HEK293 (cell line): ENCODE results near the gene RELB.

Source experiments
- CTCF ChIA-PET: fragments of 350-600 bp; formaldehyde crosslinking; extraction: SDS; loops from one replicate; lab custom pipeline; 2021; ENCODE audit warnings: antibody characterized with exemption; lab: Yijun Ruan, JAX
- POLR2A ChIA-PET: fragments of 300-600 bp; formaldehyde crosslinking; extraction: SDS; loops from one replicate; lab custom pipeline; 2020; ENCODE audit warnings: antibody characterized with exemption, inconsistent platforms; lab: Yijun Ruan, JAX
- H3K27ac ChIP-seq: fragments of 200-500 bp; sonication (Bioruptor generic); 2 replicates; pipeline ENCODE4 v1.5.1; 2014; ENCODE audit warnings: low read depth, low read length, control low read depth, inconsistent platforms; ENCODE audit errors: extremely low read depth
- H3K36me3 ChIP-seq, 2 experiments: fragments of 200-500 bp in 1 of 2; sonication (Bioruptor generic) in 1 of 2; 1 replicate in 1 of 2; 2 replicates in 1 of 2; pipeline ENCODE4 v1.5.1; 2014 to 2017; ENCODE audit warnings: inconsistent platforms in 2 of 2, low read length in 2 of 2; ENCODE audit not compliant: control insufficient read depth in 2 of 2, insufficient read depth in 1 of 2
- H3K4me1 ChIP-seq: fragments of 200-500 bp; sonication (Bioruptor generic); 2 replicates; pipeline ENCODE4 v1.5.1; 2014; ENCODE audit warnings: mild to moderate bottlenecking, low read length, inconsistent platforms; ENCODE audit not compliant: control insufficient read depth, insufficient read depth
- H3K4me3 ChIP-seq: 2 replicates; pipeline ENCODE4 v1.5.1; 2011; ENCODE audit warnings: low read depth, mild to moderate bottlenecking, control low read depth, low read length, moderate library complexity
- H3K9me3 ChIP-seq: fragments of 200-500 bp; sonication (Bioruptor generic); 2 replicates; pipeline ENCODE4 v1.5.1; 2014; ENCODE audit warnings: low read depth, low read length, inconsistent platforms; ENCODE audit not compliant: control insufficient read depth, insufficient read depth
- SETDB1 ChIP-seq: IDR thresholded peaks from one replicate; pipeline ENCODE4 v1.6.1; 2017; ENCODE audit warnings: mild to moderate bottlenecking, low read length, moderate library complexity, mixed read lengths; ENCODE audit not compliant: insufficient read length
- SP7 ChIP-seq: fragments of 450-650 bp; formaldehyde crosslinking; IDR thresholded peaks from 2 replicates; pipeline ENCODE4 v1.5.1; 2016; ENCODE audit warnings: missing biosample characterization, missing genetic modification characterization
- YY2 ChIP-seq: fragments of 450-650 bp; formaldehyde crosslinking; IDR thresholded peaks from 2 replicates; pipeline ENCODE4 v1.5.1; 2016; ENCODE audit warnings: missing biosample characterization, missing genetic modification characterization
- ZNF133 ChIP-seq: fragments of 450-650 bp; formaldehyde crosslinking; IDR thresholded peaks from 2 replicates; pipeline ENCODE4 v1.5.1; 2016; ENCODE audit warnings: missing biosample characterization, missing genetic modification characterization
- ZNF350 ChIP-seq: fragments of 450-650 bp; formaldehyde crosslinking; IDR thresholded peaks from 2 replicates; pipeline ENCODE4 v1.5.0; 2017; ENCODE audit warnings: missing biosample characterization, mild to moderate bottlenecking, missing genetic modification characterization
- ZNF394 ChIP-seq: fragments of 450-650 bp; formaldehyde crosslinking; IDR thresholded peaks from 2 replicates; pipeline ENCODE4 v1.5.1; 2016; ENCODE audit warnings: missing biosample characterization, missing genetic modification characterization, mild to moderate bottlenecking, moderate library complexity, borderline replicate concordance
- ZNF404 ChIP-seq: fragments of 450-650 bp; formaldehyde crosslinking; IDR thresholded peaks from 2 replicates; pipeline ENCODE4 v1.5.1; 2017; ENCODE audit warnings: missing biosample characterization, missing genetic modification characterization
- ZNF426 ChIP-seq: fragments of 450-650 bp; formaldehyde crosslinking; IDR thresholded peaks from 2 replicates; pipeline ENCODE4 v1.5.1; 2017; ENCODE audit warnings: missing biosample characterization, missing genetic modification characterization, mild to moderate bottlenecking, inconsistent platforms, moderate library complexity
- ZNF48 ChIP-seq: fragments of 450-650 bp; formaldehyde crosslinking; IDR thresholded peaks from 2 replicates; pipeline ENCODE4 v1.5.1; 2016; ENCODE audit warnings: missing biosample characterization, missing genetic modification characterization
- ZNF555 ChIP-seq: fragments of 450-650 bp; formaldehyde crosslinking; conservative IDR thresholded peaks from 2 replicates; pipeline ENCODE4 v1.5.1; 2017; ENCODE audit warnings: missing biosample characterization, mild to moderate bottlenecking, missing genetic modification characterization, inconsistent platforms
- ZNF558 ChIP-seq: fragments of 450-650 bp; formaldehyde crosslinking; IDR thresholded peaks from 2 replicates; pipeline ENCODE4 v1.5.1; 2016; ENCODE audit warnings: missing biosample characterization, missing genetic modification characterization
- ZNF658 ChIP-seq: fragments of 450-650 bp; formaldehyde crosslinking; IDR thresholded peaks from 2 replicates; pipeline ENCODE4; 2016; ENCODE audit warnings: missing biosample characterization, missing genetic modification characterization
- ZSCAN23 ChIP-seq: fragments of 450-650 bp; formaldehyde crosslinking; IDR thresholded peaks from 2 replicates; pipeline ENCODE4 v1.5.1; 2016; ENCODE audit warnings: missing biosample characterization, missing genetic modification characterization
- TF ChIP-seq, protein P1 (sequence below): fragments of 450-650 bp; formaldehyde crosslinking; IDR thresholded peaks from 2 replicates; pipeline ENCODE4 v1.5.1; 2016; ENCODE audit warnings: missing biosample characterization, missing genetic modification characterization
- TF ChIP-seq, protein P2 (sequence below): fragments of 450-650 bp; formaldehyde crosslinking; IDR thresholded peaks from 2 replicates; pipeline ENCODE4 v1.5.1; 2016; ENCODE audit warnings: missing biosample characterization, missing genetic modification characterization, borderline replicate concordance
- TF ChIP-seq, protein P3 (sequence below): fragments of 450-650 bp; formaldehyde crosslinking; IDR thresholded peaks from 2 replicates; pipeline ENCODE4 v1.5.1; 2016; ENCODE audit warnings: missing biosample characterization, missing genetic modification characterization
- TF ChIP-seq, protein P4 (sequence below): fragments of 450-650 bp; formaldehyde crosslinking; IDR thresholded peaks from 2 replicates; pipeline ENCODE4 v1.5.1; 2016; ENCODE audit warnings: missing biosample characterization, missing genetic modification characterization
- TF ChIP-seq, protein P5 (sequence below): fragments of 450-650 bp; formaldehyde crosslinking; conservative IDR thresholded peaks from 2 replicates; pipeline ENCODE4 v1.5.1; 2016; ENCODE audit warnings: low read depth, missing biosample characterization, missing genetic modification characterization

Gene RELB

DNA sequence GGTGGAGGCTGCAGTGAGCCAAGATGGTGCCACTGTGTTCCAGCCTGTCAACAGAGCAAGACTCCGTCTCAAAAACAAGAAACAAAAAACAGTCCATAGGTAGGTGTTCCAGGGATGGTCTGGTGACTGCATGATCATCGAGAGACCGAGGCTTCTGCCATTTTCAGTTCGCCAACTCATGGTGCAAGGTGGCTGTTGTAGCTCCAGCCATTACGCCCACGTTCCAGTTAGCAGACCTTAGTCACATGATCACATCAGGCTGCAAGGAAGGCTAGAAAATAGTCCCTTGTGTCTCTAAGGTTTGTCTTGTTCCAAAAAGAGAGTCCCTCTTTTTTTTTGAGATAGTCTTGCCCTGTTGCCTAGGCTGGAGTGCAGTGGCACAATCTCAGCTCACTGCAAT is 34.5 kb downstream of the RELB start:
- CTCF ChIA-PET: interaction anchor here (0.6 to 2.0 kb wide), 3 partner anchors 19 to 224 kb away, joined by 3 to 6 read pairs (median 3); no protein-coding TSS in a partner anchor
- POLR2A ChIA-PET: no interaction called here

More for the DNA sequence above, 34.5 kb downstream of the RELB start:
- H3K36me3 ChIP-seq: peaks cover 8 to 12% of the 10 kb centered on the region in 2 experiments
- TF ChIP-seq ZNF404 (no peak), ZNF394 (tag by site-specific recombination) (no peak), ZSCAN23 (tag by site-specific recombination) (no peak), ZNF48 (tag by site-specific recombination) (no peak), YY2 (no peak), SETDB1 (peak; percentile 58), ZNF658 (tag by site-specific recombination) (no peak), ZNF555 (no peak), ZNF133 (tag by site-specific recombination) (no peak), ZNF350 (tag by site-specific recombination) (no peak), SP7 (tag by site-specific recombination) (no peak), ZNF426 (tag by site-specific recombination) (no peak), ZNF558 (tag by site-specific recombination) (no peak)
- TF ChIP-seq, protein P1, sequence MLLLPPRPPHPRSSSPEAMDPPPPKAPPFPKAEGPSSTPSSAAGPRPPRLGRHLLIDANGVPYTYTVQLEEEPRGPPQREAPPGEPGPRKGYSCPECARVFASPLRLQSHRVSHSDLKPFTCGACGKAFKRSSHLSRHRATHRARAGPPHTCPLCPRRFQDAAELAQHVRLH (tag by site-specific recombination): peak; percentile 86
- TF ChIP-seq, protein P2, sequence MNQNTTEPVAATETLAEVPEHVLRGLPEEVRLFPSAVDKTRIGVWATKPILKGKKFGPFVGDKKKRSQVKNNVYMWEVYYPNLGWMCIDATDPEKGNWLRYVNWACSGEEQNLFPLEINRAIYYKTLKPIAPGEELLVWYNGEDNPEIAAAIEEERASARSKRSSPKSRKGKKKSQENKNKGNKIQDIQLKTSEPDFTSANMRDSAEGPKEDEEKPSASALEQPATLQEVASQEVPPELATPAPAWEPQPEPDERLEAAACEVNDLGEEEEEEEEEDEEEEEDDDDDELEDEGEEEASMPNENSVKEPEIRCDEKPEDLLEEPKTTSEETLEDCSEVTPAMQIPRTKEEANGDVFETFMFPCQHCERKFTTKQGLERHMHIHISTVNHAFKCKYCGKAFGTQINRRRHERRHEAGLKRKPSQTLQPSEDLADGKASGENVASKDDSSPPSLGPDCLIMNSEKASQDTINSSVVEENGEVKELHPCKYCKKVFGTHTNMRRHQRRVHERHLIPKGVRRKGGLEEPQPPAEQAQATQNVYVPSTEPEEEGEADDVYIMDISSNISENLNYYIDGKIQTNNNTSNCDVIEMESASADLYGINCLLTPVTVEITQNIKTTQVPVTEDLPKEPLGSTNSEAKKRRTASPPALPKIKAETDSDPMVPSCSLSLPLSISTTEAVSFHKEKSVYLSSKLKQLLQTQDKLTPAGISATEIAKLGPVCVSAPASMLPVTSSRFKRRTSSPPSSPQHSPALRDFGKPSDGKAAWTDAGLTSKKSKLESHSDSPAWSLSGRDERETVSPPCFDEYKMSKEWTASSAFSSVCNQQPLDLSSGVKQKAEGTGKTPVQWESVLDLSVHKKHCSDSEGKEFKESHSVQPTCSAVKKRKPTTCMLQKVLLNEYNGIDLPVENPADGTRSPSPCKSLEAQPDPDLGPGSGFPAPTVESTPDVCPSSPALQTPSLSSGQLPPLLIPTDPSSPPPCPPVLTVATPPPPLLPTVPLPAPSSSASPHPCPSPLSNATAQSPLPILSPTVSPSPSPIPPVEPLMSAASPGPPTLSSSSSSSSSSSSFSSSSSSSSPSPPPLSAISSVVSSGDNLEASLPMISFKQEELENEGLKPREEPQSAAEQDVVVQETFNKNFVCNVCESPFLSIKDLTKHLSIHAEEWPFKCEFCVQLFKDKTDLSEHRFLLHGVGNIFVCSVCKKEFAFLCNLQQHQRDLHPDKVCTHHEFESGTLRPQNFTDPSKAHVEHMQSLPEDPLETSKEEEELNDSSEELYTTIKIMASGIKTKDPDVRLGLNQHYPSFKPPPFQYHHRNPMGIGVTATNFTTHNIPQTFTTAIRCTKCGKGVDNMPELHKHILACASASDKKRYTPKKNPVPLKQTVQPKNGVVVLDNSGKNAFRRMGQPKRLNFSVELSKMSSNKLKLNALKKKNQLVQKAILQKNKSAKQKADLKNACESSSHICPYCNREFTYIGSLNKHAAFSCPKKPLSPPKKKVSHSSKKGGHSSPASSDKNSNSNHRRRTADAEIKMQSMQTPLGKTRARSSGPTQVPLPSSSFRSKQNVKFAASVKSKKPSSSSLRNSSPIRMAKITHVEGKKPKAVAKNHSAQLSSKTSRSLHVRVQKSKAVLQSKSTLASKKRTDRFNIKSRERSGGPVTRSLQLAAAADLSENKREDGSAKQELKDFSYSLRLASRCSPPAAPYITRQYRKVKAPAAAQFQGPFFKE (tag by site-specific recombination): no peak
- TF ChIP-seq, protein P3, sequence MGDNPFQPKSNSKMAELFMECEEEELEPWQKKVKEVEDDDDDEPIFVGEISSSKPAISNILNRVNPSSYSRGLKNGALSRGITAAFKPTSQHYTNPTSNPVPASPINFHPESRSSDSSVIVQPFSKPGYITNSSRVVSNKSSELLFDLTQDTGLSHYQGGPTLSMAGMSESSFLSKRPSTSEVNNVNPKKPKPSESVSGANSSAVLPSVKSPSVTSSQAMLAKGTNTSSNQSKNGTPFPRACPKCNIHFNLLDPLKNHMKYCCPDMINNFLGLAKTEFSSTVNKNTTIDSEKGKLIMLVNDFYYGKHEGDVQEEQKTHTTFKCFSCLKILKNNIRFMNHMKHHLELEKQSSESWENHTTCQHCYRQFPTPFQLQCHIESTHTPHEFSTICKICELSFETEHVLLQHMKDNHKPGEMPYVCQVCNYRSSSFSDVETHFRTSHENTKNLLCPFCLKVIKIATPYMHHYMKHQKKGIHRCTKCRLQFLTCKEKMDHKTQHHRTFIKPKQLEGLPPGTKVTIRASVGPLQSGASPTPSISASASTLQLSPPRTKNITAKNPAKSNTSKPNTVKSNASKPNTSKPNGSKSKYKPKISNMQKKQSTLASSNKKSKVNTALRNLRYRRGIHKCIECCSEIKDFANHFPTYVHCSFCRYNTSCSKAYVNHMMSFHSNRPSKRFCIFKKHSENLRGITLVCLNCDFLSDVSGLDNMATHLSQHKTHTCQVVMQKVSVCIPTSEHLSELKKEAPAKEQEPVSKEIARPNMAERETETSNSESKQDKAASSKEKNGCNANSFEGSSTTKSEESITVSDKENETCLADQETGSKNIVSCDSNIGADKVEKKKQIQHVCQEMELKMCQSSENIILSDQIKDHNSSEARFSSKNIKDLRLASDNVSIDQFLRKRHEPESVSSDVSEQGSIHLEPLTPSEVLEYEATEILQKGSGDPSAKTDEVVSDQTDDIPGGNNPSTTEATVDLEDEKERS (tag by site-specific recombination): peak; percentile 99
- TF ChIP-seq, protein P4, sequence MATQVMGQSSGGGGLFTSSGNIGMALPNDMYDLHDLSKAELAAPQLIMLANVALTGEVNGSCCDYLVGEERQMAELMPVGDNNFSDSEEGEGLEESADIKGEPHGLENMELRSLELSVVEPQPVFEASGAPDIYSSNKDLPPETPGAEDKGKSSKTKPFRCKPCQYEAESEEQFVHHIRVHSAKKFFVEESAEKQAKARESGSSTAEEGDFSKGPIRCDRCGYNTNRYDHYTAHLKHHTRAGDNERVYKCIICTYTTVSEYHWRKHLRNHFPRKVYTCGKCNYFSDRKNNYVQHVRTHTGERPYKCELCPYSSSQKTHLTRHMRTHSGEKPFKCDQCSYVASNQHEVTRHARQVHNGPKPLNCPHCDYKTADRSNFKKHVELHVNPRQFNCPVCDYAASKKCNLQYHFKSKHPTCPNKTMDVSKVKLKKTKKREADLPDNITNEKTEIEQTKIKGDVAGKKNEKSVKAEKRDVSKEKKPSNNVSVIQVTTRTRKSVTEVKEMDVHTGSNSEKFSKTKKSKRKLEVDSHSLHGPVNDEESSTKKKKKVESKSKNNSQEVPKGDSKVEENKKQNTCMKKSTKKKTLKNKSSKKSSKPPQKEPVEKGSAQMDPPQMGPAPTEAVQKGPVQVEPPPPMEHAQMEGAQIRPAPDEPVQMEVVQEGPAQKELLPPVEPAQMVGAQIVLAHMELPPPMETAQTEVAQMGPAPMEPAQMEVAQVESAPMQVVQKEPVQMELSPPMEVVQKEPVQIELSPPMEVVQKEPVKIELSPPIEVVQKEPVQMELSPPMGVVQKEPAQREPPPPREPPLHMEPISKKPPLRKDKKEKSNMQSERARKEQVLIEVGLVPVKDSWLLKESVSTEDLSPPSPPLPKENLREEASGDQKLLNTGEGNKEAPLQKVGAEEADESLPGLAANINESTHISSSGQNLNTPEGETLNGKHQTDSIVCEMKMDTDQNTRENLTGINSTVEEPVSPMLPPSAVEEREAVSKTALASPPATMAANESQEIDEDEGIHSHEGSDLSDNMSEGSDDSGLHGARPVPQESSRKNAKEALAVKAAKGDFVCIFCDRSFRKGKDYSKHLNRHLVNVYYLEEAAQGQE (tag by site-specific recombination): no peak
- TF ChIP-seq, protein P5, sequence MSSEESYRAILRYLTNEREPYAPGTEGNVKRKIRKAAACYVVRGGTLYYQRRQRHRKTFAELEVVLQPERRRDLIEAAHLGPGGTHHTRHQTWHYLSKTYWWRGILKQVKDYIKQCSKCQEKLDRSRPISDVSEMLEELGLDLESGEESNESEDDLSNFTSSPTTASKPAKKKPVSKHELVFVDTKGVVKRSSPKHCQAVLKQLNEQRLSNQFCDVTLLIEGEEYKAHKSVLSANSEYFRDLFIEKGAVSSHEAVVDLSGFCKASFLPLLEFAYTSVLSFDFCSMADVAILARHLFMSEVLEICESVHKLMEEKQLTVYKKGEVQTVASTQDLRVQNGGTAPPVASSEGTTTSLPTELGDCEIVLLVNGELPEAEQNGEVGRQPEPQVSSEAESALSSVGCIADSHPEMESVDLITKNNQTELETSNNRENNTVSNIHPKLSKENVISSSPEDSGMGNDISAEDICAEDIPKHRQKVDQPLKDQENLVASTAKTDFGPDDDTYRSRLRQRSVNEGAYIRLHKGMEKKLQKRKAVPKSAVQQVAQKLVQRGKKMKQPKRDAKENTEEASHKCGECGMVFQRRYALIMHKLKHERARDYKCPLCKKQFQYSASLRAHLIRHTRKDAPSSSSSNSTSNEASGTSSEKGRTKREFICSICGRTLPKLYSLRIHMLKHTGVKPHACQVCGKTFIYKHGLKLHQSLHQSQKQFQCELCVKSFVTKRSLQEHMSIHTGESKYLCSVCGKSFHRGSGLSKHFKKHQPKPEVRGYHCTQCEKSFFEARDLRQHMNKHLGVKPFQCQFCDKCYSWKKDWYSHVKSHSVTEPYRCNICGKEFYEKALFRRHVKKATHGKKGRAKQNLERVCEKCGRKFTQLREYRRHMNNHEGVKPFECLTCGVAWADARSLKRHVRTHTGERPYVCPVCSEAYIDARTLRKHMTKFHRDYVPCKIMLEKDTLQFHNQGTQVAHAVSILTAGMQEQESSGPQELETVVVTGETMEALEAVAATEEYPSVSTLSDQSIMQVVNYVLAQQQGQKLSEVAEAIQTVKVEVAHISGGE: no peak
- TF ChIP-seq, all 188 proteins: peak for 3
- Histone ChIP-seq H3K27ac (no peak overlapping the region), H3K4me3 (no peak overlapping the region), H3K9me3 (no peaks in the 10 kb centered on the region), H3K4me1 (peaks cover 7% of the 10 kb centered on the region)
